IPS-NIHi11 (cell line): ENCODE measurements around the gene PCDH9.
A peak's percentile ranks its signal among the peaks of the same experiment; 100 is the strongest.

Source experiments
- DNase-seq: peaks from one replicate; pipeline ENCODE4 v3.0.0; 2012; ENCODE audit warnings: mixed read lengths, low spot score

The PCDH9 gene

GRCh38 chr13:66567899-66568612 lies 662.1 kb downstream of the PCDH9 start:
- DNase-seq: no peak

- DNase-seq: no peak
Observed at GRCh38 chr13:66565279-66565678, 664.9 kb downstream of the PCDH9 start.

GRCh38 chr13:66563076-66563475 lies 667.1 kb downstream of the PCDH9 start:
- no peak for DNase-seq

- DNase-seq: no peak
Observed at GRCh38 chr13:66562054-66562453, 668.1 kb downstream of the PCDH9 start.

- no peak for DNase-seq
Observed at GRCh38 chr13:66560991-66561390, 669.1 kb downstream of the PCDH9 start.

GRCh38 chr13:66560189-66560588 lies 669.9 kb downstream of the PCDH9 start:
- DNase-seq: no peak

- DNase-seq: no peak
Observed at GRCh38 chr13:66559093-66559492, 671.0 kb downstream of the PCDH9 start.

- DNase-seq: peak; percentile 3
Observed at GRCh38 chr13:66558506-66558905, 671.6 kb downstream of the PCDH9 start.

GRCh38 chr13:66557357-66557756 lies 672.8 kb downstream of the PCDH9 start:
- no peak for DNase-seq

- no peak for DNase-seq
Observed at GRCh38 chr13:66556306-66556705, 673.8 kb downstream of the PCDH9 start.

GRCh38 chr13:66553391-66553790 lies 676.7 kb downstream of the PCDH9 start:
- no peak for DNase-seq

- no peak for DNase-seq
Observed at GRCh38 chr13:66551128-66551527, 679.0 kb downstream of the PCDH9 start.

- DNase-seq: no peak
Observed at GRCh38 chr13:66547685-66548084, 682.5 kb downstream of the PCDH9 start.

GRCh38 chr13:66546534-66547379 lies 683.4 kb downstream of the PCDH9 start:
- DNase-seq: no peak

- DNase-seq: peak; percentile 10
Observed at GRCh38 chr13:66543780-66544179, 686.4 kb downstream of the PCDH9 start.

GRCh38 chr13:66537417-66537816 lies 692.7 kb downstream of the PCDH9 start:
- no peak for DNase-seq

- DNase-seq: no peak
Observed at GRCh38 chr13:66536746-66537145, 693.4 kb downstream of the PCDH9 start.

- no peak for DNase-seq
Observed at GRCh38 chr13:66534561-66534960, 695.6 kb downstream of the PCDH9 start.

GRCh38 chr13:66532845-66533244 lies 697.3 kb downstream of the PCDH9 start:
- no peak for DNase-seq

- no peak for DNase-seq
Observed at GRCh38 chr13:66532146-66532545, 698.0 kb downstream of the PCDH9 start.

- no peak for DNase-seq
Observed at GRCh38 chr13:66530686-66531085, 699.5 kb downstream of the PCDH9 start.

GRCh38 chr13:66530158-66530557 lies 700.0 kb downstream of the PCDH9 start:
- DNase-seq: no peak

GRCh38 chr13:66528944-66529576 lies 701.1 kb downstream of the PCDH9 start:
- no peak for DNase-seq
